Activated naive CD8-positive, alpha-beta T cell treated with anti-CD3 and anti-CD28 coated beads, Interleukin-2, amount 10 ng/mL, durations not matched to agents 7 days and 5 days (primary cell): Measurements from ENCODE around the gene HABP4. TPM values are rescaled to one million over a fixed set of nuclear protein-coding genes. Genes with fewer than 3 reads are reported as not detected.

Source experiments
- ATAC-seq: fragments of 150-1000 bp; cut with Tn5 transposase; one replicate; pipeline ENCODE4 v1.10.0; 2021; ENCODE audit warnings: low read depth, moderate library complexity
- POLR2A ChIA-PET: fragments of 350-600 bp; sonication (Branson Sonifier 250); formaldehyde crosslinking; loops from one replicate; lab custom pipeline; 2021; ENCODE audit warnings: antibody characterized with exemption; lab: Charles Lee
- DNase-seq: peaks from one replicate; pipeline ENCODE4 v3.0.0; 2021
- H3K27ac Mint-ChIP-seq: one replicate; pipeline ENCODE4 v1.8.0; 2022; ENCODE audit warnings: mild to moderate bottlenecking, mixed read lengths
- H3K27me3 Mint-ChIP-seq: one replicate; pipeline ENCODE4 v1.8.0; 2022; ENCODE audit warnings: mild to moderate bottlenecking, moderate library complexity, mixed read lengths
- H3K36me3 Mint-ChIP-seq: one replicate; pipeline ENCODE4 v1.8.0; 2021; ENCODE audit warnings: mild to moderate bottlenecking, mixed read lengths
- H3K4me1 Mint-ChIP-seq: one replicate; pipeline ENCODE4 v1.8.0; 2021; ENCODE audit warnings: mixed read lengths
- H3K4me3 Mint-ChIP-seq: one replicate; pipeline ENCODE4 v1.8.0; 2022; ENCODE audit warnings: mild to moderate bottlenecking, moderate library complexity, mixed read lengths
- H3K9me3 Mint-ChIP-seq: one replicate; pipeline ENCODE4 v1.8.0; 2021; ENCODE audit warnings: mixed read lengths
- total RNA-seq, 2 experiments: library from RNA; stranded (reverse); gene quantifications; one replicate each; pipeline ENCODE4 v1.2.3, GENCODE V29; 2021

The HABP4 gene
- total RNA-seq, 2 experiments from 2014 or later: 11.4 to 11.8 TPM

GRCh38 chr9:96419691-96419969 is 30.3 kb upstream of the HABP4 start:
- H3K4me3 Mint-ChIP-seq: peak overlapping the region; percentile 90
- no peaks in the 10 kb centered on the region for H3K27me3 Mint-ChIP-seq
- H3K9me3 Mint-ChIP-seq: no peaks in the 10 kb centered on the region
- ATAC-seq: no peak
- POLR2A ChIA-PET: interaction anchor here (0.6 to 2.6 kb wide), 5 partner anchors 16 to 1213 kb away, joined by 3 to 16 read pairs (median 3); partner anchors contain the start of genes HABP4, NCBP1 and TSTD2
- peaks cover 20% of the 10 kb centered on the region for H3K4me1 Mint-ChIP-seq
- H3K27ac Mint-ChIP-seq: peak overlapping the region; percentile 88
- H3K36me3 Mint-ChIP-seq: peaks cover 6% of the 10 kb centered on the region
- DNase-seq: no peak

DNA sequence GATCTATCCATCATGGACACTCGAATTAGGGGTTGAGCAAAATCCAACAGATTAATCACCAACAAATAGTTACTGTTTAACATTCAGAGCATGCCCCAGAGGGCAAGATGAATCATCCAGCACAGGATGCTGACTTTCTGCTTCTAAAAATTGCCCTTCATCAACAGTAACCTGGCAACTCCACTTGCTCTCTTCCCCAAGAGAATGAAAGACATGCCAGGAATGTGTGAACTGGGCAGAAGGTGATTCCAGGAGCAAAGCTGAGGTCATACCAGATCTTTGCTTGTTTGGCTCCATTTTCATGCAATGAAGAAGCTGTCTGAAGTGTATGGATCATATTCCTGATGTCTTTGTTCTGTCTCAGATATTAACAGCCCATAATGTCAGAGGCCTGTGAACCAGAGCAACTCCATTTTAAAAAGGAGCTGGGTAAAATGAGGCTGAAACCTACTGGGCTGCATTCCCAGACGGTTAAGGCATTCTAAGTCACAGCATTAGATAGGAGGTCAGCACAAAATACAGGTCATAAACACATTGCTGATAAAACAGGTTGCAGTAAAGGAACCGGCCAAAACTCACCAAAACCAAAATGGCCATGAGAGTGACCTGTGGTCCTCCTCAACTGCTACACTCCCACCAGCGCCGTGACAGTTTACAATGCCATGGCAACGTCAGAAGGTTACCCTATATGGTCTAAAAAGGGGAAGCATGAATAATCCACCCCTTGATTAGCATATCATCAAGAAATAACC is 29.3 kb upstream of the HABP4 start:
- H3K4me1 Mint-ChIP-seq: peaks cover 24% of the 10 kb centered on the region
- H3K27ac Mint-ChIP-seq: peak overlapping the region; percentile 88
- peak overlapping the region; percentile 90 for H3K4me3 Mint-ChIP-seq
- no peak for ATAC-seq
- H3K9me3 Mint-ChIP-seq: no peaks in the 10 kb centered on the region
- no peak for DNase-seq
- peaks cover 6% of the 10 kb centered on the region for H3K36me3 Mint-ChIP-seq
- POLR2A ChIA-PET: interaction anchor here (0.7 to 1.2 kb wide), 2 partner anchors 20 to 22 kb away, joined by 3 to 4 read pairs; no protein-coding TSS in a partner anchor
- no peaks in the 10 kb centered on the region for H3K27me3 Mint-ChIP-seq

DNA sequence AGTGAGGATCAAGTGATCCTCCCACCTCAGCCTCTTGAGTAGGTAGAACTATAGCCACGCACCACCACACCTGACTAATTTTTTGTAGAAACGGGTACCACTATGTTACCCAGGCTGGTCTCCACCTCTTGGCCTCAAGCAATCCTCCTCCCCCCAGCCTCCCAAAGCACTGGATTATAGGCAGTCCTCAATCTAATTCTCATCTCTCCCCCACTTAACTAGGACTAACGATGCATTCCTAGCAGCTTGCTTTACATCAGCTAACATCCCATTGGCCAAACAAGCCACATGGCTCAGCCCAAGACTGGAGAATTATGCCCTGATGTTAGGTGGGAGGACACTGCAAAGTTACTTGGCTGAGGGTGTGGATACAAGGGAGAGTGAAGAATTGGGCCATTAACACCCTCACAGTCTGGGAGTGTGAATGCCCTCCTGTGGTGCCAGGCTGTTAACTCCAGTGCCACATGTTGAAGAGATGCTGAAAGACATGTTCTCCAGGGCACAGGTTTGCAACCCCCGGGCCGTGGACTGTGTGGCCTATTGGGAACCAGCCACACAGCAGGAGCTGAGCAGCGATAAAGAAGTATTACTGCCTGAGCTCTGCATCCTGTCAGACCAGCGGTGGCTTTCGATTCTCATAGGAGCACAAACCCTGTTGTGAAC is 26.5 kb upstream of the HABP4 start:
- Mint-ChIP-seq H3K4me1 (peaks cover 26% of the 10 kb centered on the region), H3K27me3 (no peaks in the 10 kb centered on the region), H3K27ac (no peak overlapping the region), H3K36me3 (no peaks in the 10 kb centered on the region), H3K9me3 (no peaks in the 10 kb centered on the region), H3K4me3 (no peak overlapping the region)
- ATAC-seq (no peak), DNase-seq (no peak)
- POLR2A ChIA-PET: interaction anchor here (0.8 kb wide), 1 partner anchor 10 kb away, joined by 3 read pairs; no protein-coding TSS in a partner anchor

GRCh38 chr9:96423985-96424336 is 26.0 kb upstream of the HABP4 start:
- H3K4me1 Mint-ChIP-seq: peaks cover 26% of the 10 kb centered on the region
- H3K9me3 Mint-ChIP-seq: no peaks in the 10 kb centered on the region
- H3K27ac Mint-ChIP-seq: no peak overlapping the region
- H3K27me3 Mint-ChIP-seq: no peaks in the 10 kb centered on the region
- DNase-seq: no peak
- no peaks in the 10 kb centered on the region for H3K36me3 Mint-ChIP-seq
- POLR2A ChIA-PET: interaction anchor here (0.8 kb wide), 1 partner anchor 10 kb away, joined by 3 read pairs; no protein-coding TSS in a partner anchor
- H3K4me3 Mint-ChIP-seq: no peak overlapping the region
- no peak for ATAC-seq

- no peaks in the 10 kb centered on the region for H3K36me3 Mint-ChIP-seq
- no peaks in the 10 kb centered on the region for H3K27me3 Mint-ChIP-seq
- H3K4me1 Mint-ChIP-seq: peaks cover 15% of the 10 kb centered on the region
- DNase-seq (no peak), ATAC-seq (no peak)
- no peak overlapping the region for H3K4me3 Mint-ChIP-seq
- H3K27ac Mint-ChIP-seq: no peak overlapping the region
- POLR2A ChIA-PET: no interaction called here
- no peaks in the 10 kb centered on the region for H3K9me3 Mint-ChIP-seq
These were observed 24.3 kb upstream of the HABP4 start for GRCh38 chr9:96425500-96426169.

GRCh38 chr9:96429732-96430131 is 20.2 kb upstream of the HABP4 start:
- POLR2A ChIA-PET: no interaction called here
- DNase-seq: no peak
- H3K4me1 Mint-ChIP-seq: peaks cover 10% of the 10 kb centered on the region
- ATAC-seq: no peak
- H3K27ac Mint-ChIP-seq: no peak overlapping the region
- no peaks in the 10 kb centered on the region for H3K27me3 Mint-ChIP-seq
- H3K4me3 Mint-ChIP-seq: no peak overlapping the region
- H3K9me3 Mint-ChIP-seq: no peaks in the 10 kb centered on the region
- H3K36me3 Mint-ChIP-seq: no peaks in the 10 kb centered on the region

DNA sequence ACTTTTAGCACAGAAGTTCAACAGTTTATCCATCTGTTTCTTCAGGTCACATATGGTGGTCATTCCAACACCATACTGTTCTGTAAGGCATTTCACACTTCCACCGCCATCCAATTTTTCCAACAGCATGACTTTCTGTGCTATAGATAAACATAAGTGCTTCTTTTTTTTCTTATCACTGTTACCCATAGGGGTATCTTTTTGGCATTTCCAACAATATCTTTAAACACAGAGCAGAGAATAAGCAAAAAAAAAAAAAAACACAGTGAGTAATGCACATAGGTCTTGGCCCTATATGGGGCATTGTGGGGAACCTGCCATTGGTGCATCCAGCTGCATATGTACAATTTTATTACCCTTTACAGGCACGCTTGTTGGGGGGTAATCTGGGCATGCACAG is 19.6 kb upstream of the HABP4 start:
- ATAC-seq (no peak), DNase-seq (no peak)
- no peaks in the 10 kb centered on the region for H3K36me3 Mint-ChIP-seq
- H3K4me1 Mint-ChIP-seq: peaks cover 8% of the 10 kb centered on the region
- no peak overlapping the region for H3K27ac Mint-ChIP-seq
- no peaks in the 10 kb centered on the region for H3K9me3 Mint-ChIP-seq
- no peak overlapping the region for H3K4me3 Mint-ChIP-seq
- H3K27me3 Mint-ChIP-seq: no peaks in the 10 kb centered on the region
- POLR2A ChIA-PET: no interaction called here

DNA sequence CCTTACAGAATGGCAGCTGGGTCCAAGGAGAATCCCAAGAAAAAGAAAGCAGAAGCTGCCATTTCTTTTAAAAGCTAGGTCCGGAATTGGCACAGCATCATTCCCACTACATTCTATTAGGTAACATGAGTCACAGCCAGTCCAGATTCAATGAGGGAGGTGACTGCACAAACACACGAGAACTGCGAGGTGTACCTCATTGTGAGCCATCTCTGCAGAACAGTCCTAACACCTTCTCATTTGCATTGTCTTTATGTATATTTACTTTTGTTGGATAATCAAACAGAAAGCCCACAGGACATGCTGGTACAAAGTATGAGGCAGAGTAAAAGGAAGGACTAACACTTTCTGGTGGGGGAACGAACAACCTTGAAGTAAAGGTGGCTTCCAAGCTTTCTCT is 14.6 kb upstream of the HABP4 start:
- DNase-seq (no peak), ATAC-seq (no peak)
- Mint-ChIP-seq H3K4me3 (no peak overlapping the region), H3K9me3 (no peaks in the 10 kb centered on the region), H3K27ac (no peak overlapping the region), H3K4me1 (no peaks in the 10 kb centered on the region), H3K36me3 (no peaks in the 10 kb centered on the region), H3K27me3 (no peaks in the 10 kb centered on the region)
- POLR2A ChIA-PET: interaction anchor here (0.9 kb wide), 1 partner anchor 16 kb away, joined by 3 read pairs; no protein-coding TSS in a partner anchor

- H3K4me1 Mint-ChIP-seq: no peaks in the 10 kb centered on the region
- H3K36me3 Mint-ChIP-seq: no peaks in the 10 kb centered on the region
- DNase-seq (no peak), ATAC-seq (no peak)
- H3K9me3 Mint-ChIP-seq: no peaks in the 10 kb centered on the region
- H3K4me3 Mint-ChIP-seq: no peak overlapping the region
- POLR2A ChIA-PET: no interaction called here
- H3K27me3 Mint-ChIP-seq: no peaks in the 10 kb centered on the region
- no peak overlapping the region for H3K27ac Mint-ChIP-seq
These were observed 13.9 kb upstream of the HABP4 start for GRCh38 chr9:96436063-96436455.

DNA sequence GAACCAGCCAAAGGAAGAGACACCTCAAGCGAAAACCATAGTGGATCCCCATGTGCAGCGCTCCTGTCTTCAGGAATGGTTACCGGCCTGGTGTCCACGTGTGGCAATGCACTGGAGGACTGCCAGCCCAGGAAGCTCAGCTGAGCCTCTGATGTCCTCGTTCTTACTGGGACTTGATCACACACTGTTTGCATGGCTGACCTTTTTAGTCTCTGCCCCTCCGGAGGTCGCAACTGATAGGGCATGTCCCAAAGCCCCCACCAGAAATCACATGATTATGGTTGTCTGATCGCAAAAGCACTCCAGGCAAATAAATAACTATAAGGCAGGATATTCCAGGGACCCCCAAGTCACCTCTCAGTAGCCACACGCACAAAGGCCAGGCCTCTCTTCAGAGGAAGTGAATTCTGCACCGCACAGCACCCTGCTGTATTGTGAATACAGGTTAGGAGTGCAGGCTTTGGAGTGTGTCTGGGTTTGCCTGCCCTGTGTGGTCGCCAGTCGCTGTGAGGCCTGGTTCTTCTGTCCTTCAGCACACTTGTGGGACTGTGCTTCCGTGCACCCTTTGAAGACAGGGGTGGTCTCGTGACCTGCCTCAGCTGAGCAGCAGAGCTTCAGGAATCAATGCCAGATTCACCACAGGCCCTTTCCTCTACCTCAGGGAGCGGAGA is 13.4 kb upstream of the HABP4 start:
- no peak for ATAC-seq
- no peak overlapping the region for H3K27ac Mint-ChIP-seq
- H3K27me3 Mint-ChIP-seq: no peaks in the 10 kb centered on the region
- no peaks in the 10 kb centered on the region for H3K4me1 Mint-ChIP-seq
- H3K4me3 Mint-ChIP-seq: no peak overlapping the region
- no peak for DNase-seq
- H3K36me3 Mint-ChIP-seq: no peaks in the 10 kb centered on the region
- POLR2A ChIA-PET: no interaction called here
- H3K9me3 Mint-ChIP-seq: no peaks in the 10 kb centered on the region

DNA sequence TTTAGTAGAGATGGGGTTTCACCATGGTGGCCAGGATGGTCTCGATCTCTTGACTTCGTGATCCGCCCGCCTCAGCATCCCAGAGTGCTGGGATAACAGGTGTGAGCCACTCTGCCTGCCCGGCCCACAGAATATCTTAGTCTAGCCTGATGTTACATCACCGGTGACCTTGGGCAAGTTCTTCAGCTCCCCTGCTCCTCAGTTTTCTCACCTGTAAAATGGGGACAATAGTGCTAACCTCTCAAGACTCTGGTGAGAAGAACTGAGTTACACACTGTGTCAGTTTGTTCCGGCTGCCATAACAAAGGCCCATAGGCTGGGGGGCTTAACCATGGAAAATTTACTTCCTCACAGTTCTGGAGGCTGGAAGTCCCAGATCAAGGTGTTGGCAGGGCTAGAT is 12.5 kb upstream of the HABP4 start:
- Mint-ChIP-seq H3K4me3 (no peak overlapping the region), H3K27ac (no peak overlapping the region), H3K9me3 (no peaks in the 10 kb centered on the region), H3K4me1 (no peaks in the 10 kb centered on the region), H3K36me3 (no peaks in the 10 kb centered on the region), H3K27me3 (no peaks in the 10 kb centered on the region)
- POLR2A ChIA-PET: no interaction called here
- no peak for ATAC-seq
- DNase-seq: no peak

DNA sequence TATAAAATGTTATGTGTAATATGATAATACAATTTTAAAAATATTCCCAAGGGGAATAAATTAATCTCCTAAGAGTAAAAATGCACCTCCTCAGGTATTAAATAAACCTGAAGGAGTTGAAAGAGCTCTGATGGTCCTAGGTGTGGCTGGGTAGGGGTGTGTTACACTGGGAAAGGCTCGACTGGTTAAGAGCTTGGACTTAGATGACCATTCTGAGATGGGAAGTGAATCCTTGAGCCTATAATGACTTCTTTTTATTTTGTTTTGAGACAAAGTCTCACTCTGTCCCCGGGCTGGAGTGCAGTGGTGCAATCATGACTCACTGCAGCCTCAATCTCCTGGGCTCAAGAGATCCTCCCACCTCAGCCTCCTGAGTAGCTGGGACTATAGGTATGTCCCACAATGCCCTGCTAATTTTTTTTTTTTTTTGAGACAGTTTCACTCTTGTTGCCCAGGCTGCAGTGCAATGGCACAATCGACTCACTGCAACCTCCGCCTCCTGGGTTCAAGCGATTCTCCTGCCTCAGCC is 9.2 kb upstream of the HABP4 start:
- no peaks in the 10 kb centered on the region for H3K9me3 Mint-ChIP-seq
- ATAC-seq (no peak), DNase-seq (no peak)
- peaks cover 2% of the 10 kb centered on the region for H3K27me3 Mint-ChIP-seq
- no peaks in the 10 kb centered on the region for H3K36me3 Mint-ChIP-seq
- POLR2A ChIA-PET: no interaction called here
- no peaks in the 10 kb centered on the region for H3K4me1 Mint-ChIP-seq
- H3K4me3 Mint-ChIP-seq: no peak overlapping the region
- no peak overlapping the region for H3K27ac Mint-ChIP-seq

- Mint-ChIP-seq H3K27me3 (peaks cover 2% of the 10 kb centered on the region), H3K27ac (no peak overlapping the region), H3K9me3 (no peaks in the 10 kb centered on the region), H3K36me3 (no peaks in the 10 kb centered on the region), H3K4me3 (no peak overlapping the region), H3K4me1 (no peaks in the 10 kb centered on the region)
- POLR2A ChIA-PET: interaction anchor here (0.6 kb wide), 1 partner anchor 10 kb away, joined by 4 read pairs; no protein-coding TSS in a partner anchor
- DNase-seq (no peak), ATAC-seq (no peak)
These were observed 8.0 kb upstream of the HABP4 start for GRCh38 chr9:96441798-96442445.
